A549 treated with AZD2906 at 1 μM for 4 hours (cell line): ENCODE measurements around the gene GRIN3A. TPM values are rescaled to one million over a fixed set of nuclear protein-coding genes. Genes with fewer than 3 reads are reported as not detected.

Source experiments
- total RNA-seq: library from RNA; stranded (reverse); fragments of 200-300 nt; extraction: Qiagen RNA extraction; gene quantifications from 5 replicates; pipeline ENCODE4 v1.2.3, GENCODE V29; 2022

Gene GRIN3A
- not detected in 5 replicates for total RNA-seq

DNA sequence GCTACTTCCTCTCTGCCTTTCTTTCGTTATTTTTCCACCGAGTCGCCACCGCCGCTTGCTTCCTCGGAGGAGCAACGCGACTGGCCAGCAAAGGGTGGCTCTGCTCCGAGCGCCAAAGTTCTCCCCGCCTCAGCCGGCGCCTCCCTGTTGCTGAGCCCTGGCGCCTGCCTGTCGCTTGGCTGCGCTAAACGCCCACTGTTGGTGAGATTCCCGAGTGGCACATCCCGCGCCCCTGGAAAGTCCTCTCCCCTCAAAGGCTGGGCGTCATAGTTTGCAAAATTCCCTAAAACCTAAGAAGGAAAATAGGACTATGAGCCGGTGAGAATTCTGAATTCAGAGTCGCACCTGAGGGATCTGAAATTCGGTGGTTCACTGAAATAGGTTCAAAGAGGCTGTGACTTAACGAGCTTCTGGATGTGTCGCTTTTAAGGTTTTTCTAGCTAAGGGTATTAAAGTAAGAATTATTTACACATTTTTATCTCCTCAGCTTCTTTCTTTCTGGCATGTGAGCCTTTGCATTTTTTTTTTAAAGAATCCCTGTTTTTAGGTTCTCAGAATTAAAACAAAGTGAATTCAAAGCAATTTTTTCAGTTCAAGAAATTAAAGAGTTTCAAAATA lies at the start of gene GRIN3A:
TSS of gene GRIN3A (minus strand) at position 82 of the 618 bp plus-strand sequence. CDS start 668 bp downstream, outside the sequence.

DNA sequence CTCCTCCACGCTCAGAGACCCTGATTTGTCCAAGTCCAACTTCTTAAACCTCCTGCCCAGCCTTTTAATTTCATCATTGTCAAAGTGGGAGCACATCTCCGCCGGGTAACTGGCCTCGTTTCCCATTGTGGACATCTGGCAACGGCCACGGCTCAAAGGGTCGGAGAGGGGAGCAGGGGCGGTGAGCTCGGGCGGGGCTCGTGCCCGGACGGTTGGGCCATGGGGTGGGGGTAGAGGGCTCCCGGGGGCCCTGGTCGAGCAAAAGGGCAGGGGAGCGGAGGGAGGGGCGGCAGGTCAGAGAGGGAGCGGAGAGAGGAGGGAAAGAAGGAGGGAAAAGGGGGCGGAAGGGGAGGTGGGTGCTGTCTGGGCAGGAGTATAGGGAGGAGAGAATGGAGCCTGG lies 143.7 kb downstream of the GRIN3A start, which contains the start of gene PPP3R2:
TSS of gene PPP3R2 (minus strand) at position 174 of the 400 bp plus-strand sequence. CDS start at position 126, 48 bp downstream.

DNA sequence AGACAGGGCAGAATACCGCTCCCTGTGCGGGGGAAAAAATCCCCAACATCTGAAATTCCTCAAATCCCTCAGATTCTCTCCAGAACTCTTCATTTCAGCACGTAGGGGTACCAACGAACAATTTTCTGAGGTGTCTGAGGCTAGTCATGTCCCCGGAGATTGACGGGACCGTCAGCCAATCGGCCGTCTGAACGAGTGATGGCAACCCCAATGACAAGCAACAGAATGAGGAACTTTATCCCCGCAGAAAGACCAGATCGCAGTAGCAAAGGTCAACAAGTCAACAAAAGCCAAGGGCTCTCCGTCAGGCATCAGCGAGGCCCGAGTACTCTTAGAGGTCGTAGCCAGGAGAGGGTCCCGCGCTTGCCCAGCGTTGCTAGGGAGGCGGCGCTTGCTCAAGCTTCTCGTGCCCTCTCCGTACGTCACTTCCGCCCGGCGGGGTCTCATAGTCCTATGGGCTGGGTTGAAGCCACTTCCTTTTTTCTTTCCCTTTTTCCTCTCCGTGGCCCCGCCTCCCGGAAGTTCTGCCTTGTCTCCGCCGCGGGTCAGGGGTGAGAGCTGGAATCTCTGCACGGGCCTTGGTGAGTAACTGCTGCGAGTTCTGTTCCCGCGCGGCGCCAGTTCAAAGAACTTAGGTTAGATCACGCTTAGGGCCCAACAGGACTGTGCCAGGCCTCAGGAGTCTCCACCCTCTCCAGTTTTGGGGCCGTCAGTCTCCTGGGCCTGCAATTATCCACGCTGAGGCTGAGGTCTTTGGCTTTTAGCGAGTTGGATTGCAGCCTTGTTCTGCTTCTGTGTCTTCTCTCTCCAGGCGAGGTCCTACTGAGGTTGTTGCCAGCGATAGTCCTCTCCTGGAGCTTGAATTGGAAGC lies 204.9 kb downstream of the GRIN3A start, which contains the start of gene RNF20:
TSS of gene RNF20 (plus strand) at position 520 of the 871 bp plus-strand sequence. CDS start 1,571 bp downstream, outside the sequence.

Other genes starting within 250 kb of the GRIN3A start
- 18.2 to 26.3 TPM (median 20.4 TPM) in 5 replicates for gene RNF20, start 204.8 kb downstream of the GRIN3A start, total RNA-seq
- not detected in 5 replicates for gene PPP3R2, start 143.7 kb downstream of the GRIN3A start, total RNA-seq